CD4-positive, alpha-beta T cell treated with Interleukin-21 for 1 hour (primary cell): ENCODE data around the gene VIT.

ENCODE experiments used
- DNase-seq: peaks from one replicate; pipeline ENCODE4 v3.0.0-alpha.2; 2020

VIT gene

GRCh38 chr2:36696533-36696932 lies at the start of gene VIT:
VIT (plus strand) TSS chr2:36696707; CDS start chr2:36716371, 19,664 bp downstream.
- no peak for DNase-seq

GRCh38 chr2:36650031-36650829 lies 46.3 kb upstream of the VIT start:
- DNase-seq = no peak

GRCh38 chr2:36653155-36653554 lies 43.4 kb upstream of the VIT start:
- no peak for DNase-seq

GRCh38 chr2:36653967-36654694 lies 42.4 kb upstream of the VIT start:
- no peak for DNase-seq

GRCh38 chr2:36655453-36655852 lies 41.1 kb upstream of the VIT start:
- DNase-seq = no peak

- DNase-seq = no peak
These were observed 38.8 kb upstream of the VIT start for GRCh38 chr2:36657703-36658102.

- DNase-seq = no peak
These were observed 38.2 kb upstream of the VIT start for GRCh38 chr2:36658277-36658748.

- DNase-seq = no peak
These were observed 37.3 kb upstream of the VIT start for GRCh38 chr2:36659218-36659617.

GRCh38 chr2:36659872-36660312 lies 36.6 kb upstream of the VIT start:
- DNase-seq = no peak

- DNase-seq = no peak
These were observed 33.9 kb upstream of the VIT start for GRCh38 chr2:36662638-36663037.

GRCh38 chr2:36663295-36663694 lies 33.2 kb upstream of the VIT start:
- no peak for DNase-seq

GRCh38 chr2:36663851-36664695 lies 32.4 kb upstream of the VIT start:
- DNase-seq = peak; percentile 45

GRCh38 chr2:36664696-36665076 lies 31.8 kb upstream of the VIT start:
- DNase-seq = no peak

- DNase-seq = no peak
These were observed 28.6 kb upstream of the VIT start for GRCh38 chr2:36667931-36668330.

- no peak for DNase-seq
These were observed 25.5 kb upstream of the VIT start for GRCh38 chr2:36670881-36671595.

- DNase-seq = no peak
These were observed 24.8 kb upstream of the VIT start for GRCh38 chr2:36671731-36672130.

- DNase-seq = no peak
These were observed 24.3 kb upstream of the VIT start for GRCh38 chr2:36672199-36672598.

- no peak for DNase-seq
These were observed 20.8 kb upstream of the VIT start for GRCh38 chr2:36675579-36676282.

GRCh38 chr2:36676364-36676763 lies 20.1 kb upstream of the VIT start:
- no peak for DNase-seq

- no peak for DNase-seq
These were observed 19.1 kb upstream of the VIT start for GRCh38 chr2:36677386-36677785.

GRCh38 chr2:36677996-36678605 lies 18.4 kb upstream of the VIT start:
- no peak for DNase-seq
